Ovary (tissue), 9 donors: ENCODE measurements around the gene HNRNPU. TPM values are rescaled to one million over a fixed set of nuclear protein-coding genes. Genes with fewer than 3 reads are reported as not detected.

Experiments
- DNase-seq, 5 donors: peaks; one replicate each; pipeline ENCODE4 v3.0.0-alpha.2; 2019 to 2020
- H3K27ac ChIP-seq, 2 donors: fragments of 200-600 bp; one replicate each; pipeline versions ENCODE4 v1.5.1 to v1.8.0; 2019 to 2022
- H3K27me3 ChIP-seq: fragments of 200-600 bp; one replicate; pipeline ENCODE4 v1.8.0; 2022
- H3K36me3 ChIP-seq: fragments of 200-600 bp; sonication (generic); one replicate; pipeline ENCODE4 v1.5.1; 2019
- H3K4me1 ChIP-seq: one replicate; pipeline ENCODE4 v1.8.1; 2013; ENCODE audit warnings: mild to moderate bottlenecking, moderate library complexity; ENCODE audit not compliant: insufficient read depth
- H3K4me3 ChIP-seq: fragments of 200-600 bp; sonication (generic); one replicate; pipeline ENCODE4 v1.5.1; 2017
- H3K9me3 ChIP-seq, 2 donors: fragments of 200-600 bp in 1 of 2; sonication (generic) in 1 of 2; one replicate each; pipeline versions ENCODE4 v1.5.1 to v1.8.1; 2013 to 2019; ENCODE audit warnings: mild to moderate bottlenecking in 1 of 2, moderate library complexity in 1 of 2
- EP300 ChIP-seq: sonication (generic); formaldehyde crosslinking; IDR thresholded peaks from one replicate; pipeline ENCODE4 v1.6.1; 2017; ENCODE audit warnings: antibody characterized with exemption
- POLR2A ChIP-seq: fragments of 450-650 bp; IDR thresholded peaks from one replicate; pipeline ENCODE4 v1.6.1; 2017; ENCODE audit warnings: antibody characterized with exemption, mild to moderate bottlenecking, moderate library complexity
- WGBS, 3 donors: extraction: QIAGEN DNeasy Blood & Tissue Kit in 1 of 3; methylation state at CpG; one replicate each; pipeline versions ENCODE4 v1.1.5 to v1.1.7; 2013 to 2017; 5-methylcytosine and 5-hydroxymethylcytosine counted together
- intact Hi-C, 4 donors: fragments of 100-400 bp; cut with DNase I; formaldehyde crosslinking; loops; one replicate each; pipeline versions ENCODE4 v1.11.0 to v1.15.1; 2022 to 2023
- polyA plus RNA-seq, 2 donors: library from polyadenylated mRNA; stranded (reverse); fragments of 200-250 nt in 1 of 2; fragments of 350-450 nt in 1 of 2; fragmentation: Illumina TruSeq in 1 of 2; extraction: RNeasy Lipid Tissue Mini Kit (QIAGEN cat#74804) in 1 of 2; gene quantifications; one replicate each; pipeline ENCODE4 v1.2.3, GENCODE V29; 2013 to 2014
- total RNA-seq, 7 donors: library from RNA; depleted of rRNA in 2 of 7; stranded (reverse); fragments of >200 nt in 2 of 7; fragmentation: NEBNext Ultra II Directional in 3 of 7; extraction: Animal tissue kit (Norgen Biotek cat#: 25700) in 3 of 7; gene quantifications; one replicate each; pipeline versions ENCODE4 v1.1.0 to v1.2.4, GENCODE V29; 2016 to 2023
- TF ChIP-seq, protein P1 (sequence below), 3 donors: fragments of 450-650 bp in 2 of 3; fragments of 200-600 bp in 1 of 3; IDR thresholded peaks; one replicate each; pipeline versions ENCODE4 v1.5.1 to v1.8.0; 2016 to 2022; ENCODE audit warnings: antibody characterized with exemption in 3 of 3, mild to moderate bottlenecking in 1 of 3
- donor health status: DM: no; HTN: no; CAD: no; lungs with moderate emphysema.
- donor health status: DM: no; HTN: no; CAD: no.
- donor health status: Bipolar disorder and iron deficiency.
- donor health status: DM: yes; HTN: yes; CAD: no.
- donor health status: DM: no; HTN: no; CAD: no.
- donor health status: DM: yes; HTN: yes; CAD: no.

The HNRNPU gene
- total and polyA plus RNA-seq, 9 donors: 163 to 408 (median 314) TPM

GRCh38 chr1:244865820-244866219 is 1.5 kb upstream of the HNRNPU start:
- TF ChIP-seq EP300 (no peak), POLR2A (no peak)
- TF ChIP-seq, protein P1, sequence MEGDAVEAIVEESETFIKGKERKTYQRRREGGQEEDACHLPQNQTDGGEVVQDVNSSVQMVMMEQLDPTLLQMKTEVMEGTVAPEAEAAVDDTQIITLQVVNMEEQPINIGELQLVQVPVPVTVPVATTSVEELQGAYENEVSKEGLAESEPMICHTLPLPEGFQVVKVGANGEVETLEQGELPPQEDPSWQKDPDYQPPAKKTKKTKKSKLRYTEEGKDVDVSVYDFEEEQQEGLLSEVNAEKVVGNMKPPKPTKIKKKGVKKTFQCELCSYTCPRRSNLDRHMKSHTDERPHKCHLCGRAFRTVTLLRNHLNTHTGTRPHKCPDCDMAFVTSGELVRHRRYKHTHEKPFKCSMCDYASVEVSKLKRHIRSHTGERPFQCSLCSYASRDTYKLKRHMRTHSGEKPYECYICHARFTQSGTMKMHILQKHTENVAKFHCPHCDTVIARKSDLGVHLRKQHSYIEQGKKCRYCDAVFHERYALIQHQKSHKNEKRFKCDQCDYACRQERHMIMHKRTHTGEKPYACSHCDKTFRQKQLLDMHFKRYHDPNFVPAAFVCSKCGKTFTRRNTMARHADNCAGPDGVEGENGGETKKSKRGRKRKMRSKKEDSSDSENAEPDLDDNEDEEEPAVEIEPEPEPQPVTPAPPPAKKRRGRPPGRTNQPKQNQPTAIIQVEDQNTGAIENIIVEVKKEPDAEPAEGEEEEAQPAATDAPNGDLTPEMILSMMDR (IDR thresholded peaks at IDR 0.05): no peak
- no peaks in the 10 kb centered on the region for H3K36me3 ChIP-seq
- 68 to 92% (median 78%) methylated on average over 3 of the region's 3 CpGs for WGBS, 3 donors
- peak overlapping the region in 1 of 2 donors; percentile 98 for H3K27ac ChIP-seq
- no peaks in the 10 kb centered on the region for H3K27me3 ChIP-seq
- peaks cover 4% of the 10 kb centered on the region for H3K4me1 ChIP-seq
- intact Hi-C loops: loop anchor here in 2 of 4 donors (2.0 to 10.0 kb wide), 2 partner anchors 105 to 211 kb away; partner anchors contain the start of gene DESI2 (in 1 of the 2)
- no peak overlapping the region for H3K4me3 ChIP-seq
- DNase-seq: no peak
- no peaks in the 10 kb centered on the region for H3K9me3 ChIP-seq

DNA sequence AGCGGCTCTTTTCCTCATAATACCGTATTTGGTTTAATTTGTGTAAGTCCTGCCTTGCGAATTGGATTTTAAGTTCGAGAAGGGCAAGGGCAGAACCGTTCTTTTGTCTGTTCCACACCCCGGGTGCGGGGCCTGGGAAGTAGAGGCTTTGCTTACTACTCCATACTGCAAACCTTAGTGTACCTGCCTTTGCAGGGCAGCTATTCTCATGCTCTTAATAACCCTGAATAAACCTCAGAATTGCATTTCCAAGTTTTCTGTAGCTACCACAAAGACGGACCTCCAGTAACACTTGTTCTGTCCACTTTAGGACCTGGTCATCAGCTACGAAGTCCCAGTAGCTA is 657 bp upstream of the HNRNPU start:
- peak overlapping the region; percentile 76 for H3K4me3 ChIP-seq
- H3K9me3 ChIP-seq: no peaks in the 10 kb centered on the region
- H3K36me3 ChIP-seq: no peaks in the 10 kb centered on the region
- no peaks in the 10 kb centered on the region for H3K27me3 ChIP-seq
- DNase-seq: peak; percentile 30 to 50 (median 44)
- peaks cover 5% of the 10 kb centered on the region for H3K4me1 ChIP-seq
- H3K27ac ChIP-seq: peak overlapping the region; percentile 81 to 98
- TF ChIP-seq EP300 (no peak), POLR2A (no peak)
- TF ChIP-seq, protein P1 (IDR thresholded peaks at IDR 0.05): no peak
- intact Hi-C loops: loop anchor here in 2 of 4 donors (2.0 to 10.0 kb wide), 2 partner anchors 106 to 210 kb away; partner anchors contain the start of gene DESI2 (in 1 of the 2)
- 18 to 26% (median 23%) methylated on average over 9 of the region's 9 CpGs for WGBS, 3 donors

GRCh38 chr1:244863491-244864252 is 671 bp downstream of the HNRNPU start:
- Histone ChIP-seq H3K27ac (peak overlapping the region; percentile 98 to 99), H3K36me3 (no peaks in the 10 kb centered on the region), H3K4me1 (peaks cover 9% of the 10 kb centered on the region), H3K9me3 (no peaks in the 10 kb centered on the region), H3K4me3 (peak overlapping the region; percentile 76), H3K27me3 (no peaks in the 10 kb centered on the region)
- DNase-seq: peak in 4 of 5 donors; percentile 48 to 73 (median 62)
- intact Hi-C loops: loop anchor here in 3 of 4 donors (1.0 to 10.0 kb wide), 4 partner anchors 28 to 209 kb away; partner anchors contain the start of genes COX20 (in 2 of the 3) and DESI2 (in 1 of the 3)
- TF ChIP-seq, protein P1 (IDR thresholded peaks at IDR 0.05): no peak
- TF ChIP-seq EP300 (no peak), POLR2A (no peak)
- 0 to 2% (median 0%) methylated on average over 72 to 92 of the region's 92 CpGs for WGBS, 3 donors

DNA sequence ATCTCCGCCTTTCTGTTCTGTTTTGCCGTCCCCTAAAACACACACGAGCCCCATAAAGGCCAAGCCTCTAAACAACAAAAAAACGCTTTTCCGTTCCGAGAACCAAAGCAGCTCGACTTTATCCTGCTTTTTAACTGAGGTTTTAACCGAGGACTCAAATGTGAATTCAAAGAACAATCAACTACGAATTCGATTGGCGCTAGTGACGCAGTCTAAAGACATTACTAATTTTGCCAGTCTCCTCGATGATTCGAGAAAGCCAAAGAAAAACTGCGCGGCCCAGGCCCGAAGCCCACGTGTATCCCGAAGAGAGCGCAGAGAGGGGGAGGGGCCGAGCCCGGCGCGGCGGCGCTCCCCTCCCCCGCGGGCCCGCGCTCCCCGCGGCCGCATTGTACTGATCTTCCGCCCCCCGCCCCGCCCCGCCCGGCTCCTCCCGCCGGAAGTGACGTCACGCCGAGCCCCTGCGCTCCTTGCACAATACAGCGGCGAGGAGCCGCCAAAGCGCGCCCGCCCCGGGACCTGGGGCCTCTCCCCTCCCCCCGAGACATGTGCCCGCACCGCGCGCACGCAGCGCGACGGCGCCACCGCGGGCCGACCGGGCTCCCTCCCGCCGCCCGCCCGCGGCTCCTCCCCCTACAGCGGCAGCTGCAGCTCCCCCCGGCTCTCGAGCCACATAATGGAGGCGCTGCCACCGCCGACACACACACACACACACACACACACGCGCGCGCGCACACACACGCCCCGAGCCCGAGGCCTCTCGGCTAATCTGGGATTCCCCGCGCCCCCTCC is 1.4 kb downstream of the HNRNPU start:
- peak overlapping the region; percentile 76 for H3K4me3 ChIP-seq
- H3K9me3 ChIP-seq: no peaks in the 10 kb centered on the region
- intact Hi-C loops: loop anchor here in 2 of 4 donors (1.0 to 10.0 kb wide), 3 partner anchors 28 to 208 kb away; partner anchors contain the start of genes COX20 (in 1 of the 2) and DESI2 (in 1 of the 2)
- peak overlapping the region; percentile 98 to 99 for H3K27ac ChIP-seq
- 1% methylated on average over 56 to 81 of the region's 87 CpGs for WGBS, 3 donors
- H3K36me3 ChIP-seq: no peaks in the 10 kb centered on the region
- H3K27me3 ChIP-seq: no peaks in the 10 kb centered on the region
- TF ChIP-seq, protein P1 (IDR thresholded peaks at IDR 0.05): no peak
- TF ChIP-seq POLR2A: peak; percentile 81
- peak; percentile 98 for DNase-seq
- peaks cover 10% of the 10 kb centered on the region for H3K4me1 ChIP-seq
